ENCODE results near the gene PKIB.

DNA sequence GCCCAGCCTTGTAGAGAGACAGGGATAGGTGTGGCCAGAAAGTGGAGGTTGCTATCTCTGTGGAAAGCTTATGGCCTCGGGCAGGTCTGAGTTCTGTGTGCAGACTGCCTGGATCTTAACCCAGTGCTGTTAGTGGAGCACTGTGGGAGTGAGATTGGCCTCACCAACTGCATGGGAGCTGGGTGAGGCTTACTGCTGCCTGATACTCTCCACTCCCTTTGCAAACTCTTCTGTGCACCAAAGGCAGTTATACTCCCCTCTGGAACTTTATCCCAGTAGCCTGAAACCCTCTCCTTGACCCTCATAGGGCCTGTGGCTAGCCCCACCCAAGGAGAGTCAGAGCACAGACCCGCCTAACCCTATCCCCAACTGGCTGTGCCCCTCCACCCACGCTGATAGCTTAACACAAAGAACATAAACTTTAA is 41.4 kb upstream of the PKIB start:
- no peak for TF ChIP-seq POLR2A (IDR thresholded peaks at IDR 0.05)
- TF ChIP-seq, protein P1, sequence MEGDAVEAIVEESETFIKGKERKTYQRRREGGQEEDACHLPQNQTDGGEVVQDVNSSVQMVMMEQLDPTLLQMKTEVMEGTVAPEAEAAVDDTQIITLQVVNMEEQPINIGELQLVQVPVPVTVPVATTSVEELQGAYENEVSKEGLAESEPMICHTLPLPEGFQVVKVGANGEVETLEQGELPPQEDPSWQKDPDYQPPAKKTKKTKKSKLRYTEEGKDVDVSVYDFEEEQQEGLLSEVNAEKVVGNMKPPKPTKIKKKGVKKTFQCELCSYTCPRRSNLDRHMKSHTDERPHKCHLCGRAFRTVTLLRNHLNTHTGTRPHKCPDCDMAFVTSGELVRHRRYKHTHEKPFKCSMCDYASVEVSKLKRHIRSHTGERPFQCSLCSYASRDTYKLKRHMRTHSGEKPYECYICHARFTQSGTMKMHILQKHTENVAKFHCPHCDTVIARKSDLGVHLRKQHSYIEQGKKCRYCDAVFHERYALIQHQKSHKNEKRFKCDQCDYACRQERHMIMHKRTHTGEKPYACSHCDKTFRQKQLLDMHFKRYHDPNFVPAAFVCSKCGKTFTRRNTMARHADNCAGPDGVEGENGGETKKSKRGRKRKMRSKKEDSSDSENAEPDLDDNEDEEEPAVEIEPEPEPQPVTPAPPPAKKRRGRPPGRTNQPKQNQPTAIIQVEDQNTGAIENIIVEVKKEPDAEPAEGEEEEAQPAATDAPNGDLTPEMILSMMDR (IDR thresholded peaks at IDR 0.05), result no peak

All from Peyer's patch (tissue), 4 donors.